GM19099 (cell line): Measurements from ENCODE around the gene LRP6.

Source experiments
- POLR2A ChIP-seq: IDR thresholded peaks from 3 replicates; pipeline ENCODE4 v1.6.1; 2011; ENCODE audit warnings: low read depth; ENCODE audit not compliant: insufficient read length; ENCODE audit errors: extremely low read depth

Gene LRP6

DNA sequence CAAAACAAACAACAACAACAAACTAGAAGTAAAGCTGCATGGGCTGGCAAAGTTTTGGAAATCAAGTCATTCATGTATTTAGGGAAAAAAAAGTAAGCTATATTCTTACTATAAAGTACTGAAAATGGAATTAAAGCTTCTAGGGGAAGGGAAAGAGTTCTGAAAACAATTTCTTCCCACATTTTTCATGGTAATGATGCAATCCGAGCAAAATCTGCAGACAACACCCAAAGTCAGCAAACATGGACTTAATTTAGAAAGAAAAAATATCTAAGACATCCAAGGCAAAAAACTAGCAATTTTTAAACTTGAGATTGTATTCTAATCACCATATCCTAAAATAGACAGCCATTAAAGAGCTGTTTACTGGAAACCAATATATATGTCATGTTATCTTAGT, 86.3 kb downstream of the LRP6 start:
- no peak for TF ChIP-seq POLR2A

GRCh38 chr12:12180136-12180535, 86.7 kb downstream of the LRP6 start:
- no peak for TF ChIP-seq POLR2A

- no peak for TF ChIP-seq POLR2A
Observed at GRCh38 chr12:12178559-12178958, 88.3 kb downstream of the LRP6 start.

- TF ChIP-seq POLR2A = no peak
Observed at GRCh38 chr12:12176402-12176801, 90.4 kb downstream of the LRP6 start.

GRCh38 chr12:12171991-12172511, 94.8 kb downstream of the LRP6 start:
- no peak for TF ChIP-seq POLR2A

- no peak for TF ChIP-seq POLR2A
Observed at GRCh38 chr12:12167847-12168246, 99.0 kb downstream of the LRP6 start.

DNA sequence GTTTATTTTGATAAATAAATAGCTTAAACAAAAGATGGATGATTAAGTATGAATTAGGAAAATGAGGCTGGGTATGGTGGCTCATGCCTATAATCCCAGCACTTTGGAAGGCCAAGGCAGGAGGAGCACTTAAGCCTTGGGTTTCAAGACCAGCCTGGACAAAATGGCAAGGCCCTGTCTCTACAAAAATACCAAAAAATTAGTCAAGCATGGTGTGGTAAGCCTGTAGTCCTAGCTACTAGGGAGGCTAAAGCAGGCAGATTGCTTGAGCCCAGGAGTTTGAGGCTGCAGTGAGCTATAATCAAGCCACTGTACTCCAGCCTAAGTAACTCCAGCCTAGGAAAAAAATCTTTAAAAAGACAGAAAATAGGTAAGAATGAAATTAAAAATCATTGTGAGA, 100.1 kb downstream of the LRP6 start:
- TF ChIP-seq POLR2A = no peak

DNA sequence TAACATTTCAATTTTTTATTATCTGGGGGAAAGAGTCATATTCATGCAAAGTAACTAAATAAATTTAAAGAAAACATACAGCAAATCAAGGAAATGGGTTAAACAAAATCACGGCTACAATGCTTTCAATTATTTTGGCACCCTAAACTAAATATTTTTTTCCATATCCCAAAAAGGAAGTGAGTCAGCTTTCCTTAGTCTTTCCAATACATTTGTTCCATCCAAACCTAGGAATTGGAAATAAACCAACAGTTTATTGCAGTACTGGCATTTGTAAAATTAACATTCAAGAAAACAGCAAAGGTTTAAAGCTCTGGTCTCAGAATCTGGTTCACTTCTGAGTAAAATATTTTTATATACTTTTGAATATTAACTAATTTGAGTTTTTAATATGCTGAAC, 106.9 kb downstream of the LRP6 start:
- no peak for TF ChIP-seq POLR2A

DNA sequence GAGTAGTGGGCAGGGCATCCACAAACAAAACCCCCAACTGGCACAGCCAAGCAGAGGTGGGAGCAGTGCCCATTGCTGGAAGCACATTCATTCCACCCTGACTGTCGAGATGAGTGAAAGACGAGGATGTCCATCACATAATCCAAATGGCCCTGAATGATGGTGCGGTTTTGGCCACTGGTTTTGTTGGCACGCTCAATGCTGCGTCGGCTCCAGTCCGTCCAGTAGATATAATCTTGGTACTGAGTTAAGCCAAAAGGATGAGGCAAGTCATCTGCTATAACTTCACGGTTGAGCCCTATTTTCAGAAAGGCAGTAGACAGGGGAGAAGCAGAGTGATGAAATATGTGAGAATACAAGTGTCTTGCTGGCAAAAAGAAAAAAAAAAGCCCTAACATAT, 108.0 kb downstream of the LRP6 start:
- TF ChIP-seq POLR2A = no peak

- TF ChIP-seq POLR2A = no peak
Observed at GRCh38 chr12:12157424-12157823, 109.4 kb downstream of the LRP6 start.

DNA sequence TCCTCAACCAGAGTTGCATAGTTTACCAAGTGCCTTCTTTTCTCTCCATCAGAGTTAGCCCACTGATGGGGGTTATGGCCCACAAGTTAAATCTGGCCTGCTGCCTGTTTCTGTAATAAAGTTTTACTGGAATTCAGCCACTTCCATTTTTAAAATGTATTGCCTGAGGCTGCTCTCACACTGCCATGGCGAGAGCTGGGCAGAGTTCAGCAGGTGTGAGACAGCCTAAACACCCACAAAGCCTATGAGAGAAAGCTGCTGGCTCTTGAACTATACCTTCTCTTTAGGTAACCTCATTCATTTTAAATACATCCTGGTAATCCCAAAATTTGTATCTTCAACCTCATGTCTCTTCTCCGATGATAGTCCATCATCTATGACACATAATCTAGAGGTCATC, 110.0 kb downstream of the LRP6 start:
- TF ChIP-seq POLR2A = no peak

GRCh38 chr12:12156116-12156515, 110.7 kb downstream of the LRP6 start:
- TF ChIP-seq POLR2A = no peak

DNA sequence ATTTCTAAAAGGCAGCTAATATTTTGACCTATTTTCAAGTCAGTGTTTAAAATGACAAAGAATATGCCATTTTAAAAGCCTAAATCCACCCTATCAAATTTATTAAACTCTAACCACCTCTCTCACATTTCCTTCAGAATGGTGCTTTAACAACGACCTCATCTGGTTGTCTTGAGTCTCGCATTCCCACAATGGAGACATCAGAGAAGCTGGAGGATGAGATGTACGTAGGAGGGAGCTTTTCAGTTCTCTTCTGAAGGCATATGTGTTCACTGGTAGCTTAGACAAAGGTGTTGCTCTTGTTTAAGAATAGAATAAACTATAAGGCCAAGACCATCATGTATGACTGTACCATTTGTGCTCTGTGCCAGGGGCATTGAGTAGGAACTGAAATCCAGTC, 113.2 kb downstream of the LRP6 start:
- no peak for TF ChIP-seq POLR2A

- TF ChIP-seq POLR2A = no peak
Observed at GRCh38 chr12:12147111-12147510, 119.7 kb downstream of the LRP6 start.

DNA sequence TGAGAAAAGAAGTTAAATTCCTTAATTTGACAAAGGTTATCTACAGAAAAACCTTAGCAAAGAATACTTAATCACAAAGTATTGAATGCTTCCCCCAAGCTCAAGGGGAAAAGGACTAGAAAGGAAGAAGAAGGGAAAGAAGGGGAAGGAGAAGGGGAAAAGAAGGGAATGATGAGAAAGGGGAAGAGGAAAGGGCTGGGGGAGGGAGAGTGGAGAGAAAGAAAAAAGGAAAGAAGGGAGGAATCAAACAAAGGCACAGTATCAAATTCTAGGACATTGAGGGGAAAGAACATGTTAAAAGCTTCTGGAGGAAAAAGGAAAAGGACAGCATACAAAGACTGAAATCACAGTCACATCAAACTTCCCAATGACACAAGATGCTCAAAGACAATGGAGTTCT, 125.8 kb downstream of the LRP6 start:
- TF ChIP-seq POLR2A = no peak

DNA sequence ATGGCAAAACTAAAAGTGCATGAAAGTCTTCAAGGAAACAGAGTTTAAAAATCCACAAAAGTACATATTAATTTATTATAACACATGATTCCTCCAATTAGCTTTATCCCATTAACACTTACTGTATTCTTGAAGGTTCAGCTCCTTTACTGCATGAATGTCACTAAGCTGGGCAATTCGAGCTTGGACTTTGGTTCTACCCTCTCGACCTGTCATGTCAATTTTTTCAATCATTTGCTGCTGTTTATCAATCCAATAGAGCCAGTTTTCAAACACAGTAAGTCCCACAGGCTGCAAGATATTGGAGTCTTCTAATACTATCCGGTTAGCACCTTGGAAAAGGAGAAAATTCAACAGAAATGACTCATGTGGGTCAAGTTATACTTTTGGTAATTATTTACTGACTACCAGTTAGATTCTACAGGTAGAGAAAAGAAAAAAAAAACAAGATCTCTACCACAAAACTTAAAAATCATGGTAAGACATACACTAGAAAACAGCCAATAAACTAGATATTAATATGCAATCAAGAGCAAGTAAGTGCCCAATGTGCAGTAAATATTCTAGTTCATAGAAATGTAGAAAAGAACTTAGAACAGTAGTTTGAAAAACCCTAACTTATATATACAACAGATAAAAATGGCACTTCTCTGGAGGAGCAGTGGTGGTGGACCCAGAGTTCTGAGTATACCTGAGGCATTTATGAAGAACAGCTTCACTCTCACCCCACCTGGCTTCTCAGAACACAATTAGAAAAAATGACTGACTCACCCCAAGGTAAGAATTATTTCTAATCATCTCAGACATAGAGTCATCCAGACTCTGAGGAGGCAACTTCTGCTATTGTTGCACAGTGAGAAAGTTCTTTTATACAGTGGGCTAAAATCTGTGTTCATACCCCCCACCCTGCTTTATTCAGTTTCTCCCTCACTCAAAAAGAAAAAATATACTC, 128.4 kb downstream of the LRP6 start:
- TF ChIP-seq POLR2A = no peak
